Stimulated activated CD8-positive, alpha-beta memory T cell treated with anti-CD3 and anti-CD28 coated beads, Interleukin-15, amount 100 ng/mL, for 24 hours (primary cell): ENCODE measurements around the gene C15orf39.
"Not testable (repeated sequence)": the region's sequence is repeated elsewhere in the genome, so short reads cannot be mapped to it uniquely, and the experiment has no call there.

Source experiments
- DNase-seq: peaks from one replicate; pipeline ENCODE4 v3.0.0-alpha.2; 2020; ENCODE audit warnings: low read depth

C15orf39 gene

DNA sequence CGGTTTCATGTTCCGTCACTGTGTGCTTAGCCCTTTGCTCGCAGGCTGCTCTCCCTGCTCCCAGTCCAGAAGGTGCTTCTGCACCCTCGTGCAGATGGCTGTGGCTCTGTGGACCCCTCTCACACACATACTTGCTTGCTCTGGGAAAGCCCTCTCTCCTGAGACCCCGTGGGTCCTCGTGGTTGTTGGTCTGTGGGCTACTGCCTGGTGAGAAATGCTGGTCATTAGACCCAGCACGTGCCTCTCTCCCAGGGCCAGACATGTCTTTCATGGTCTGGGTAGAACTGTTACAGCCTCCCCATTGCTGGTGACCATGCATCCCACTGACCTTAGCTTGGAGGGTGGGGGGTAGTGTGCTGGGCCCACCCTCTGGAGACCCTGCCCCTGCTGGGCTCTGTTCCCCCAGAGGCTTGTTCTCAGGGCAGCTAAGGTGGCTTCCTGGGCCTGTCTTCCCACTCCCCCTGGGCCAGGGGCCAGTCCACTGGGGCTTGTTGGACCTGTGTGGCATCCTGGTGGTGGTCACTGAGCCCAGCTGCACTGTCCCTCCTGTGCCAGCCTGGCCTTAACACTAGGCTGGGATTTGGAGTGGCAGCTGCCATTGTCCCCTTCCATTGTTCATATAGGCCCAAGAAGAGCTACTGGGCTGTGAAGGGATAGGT lies 10.6 kb downstream of the C15orf39 start:
- DNase-seq, result no peak

DNA sequence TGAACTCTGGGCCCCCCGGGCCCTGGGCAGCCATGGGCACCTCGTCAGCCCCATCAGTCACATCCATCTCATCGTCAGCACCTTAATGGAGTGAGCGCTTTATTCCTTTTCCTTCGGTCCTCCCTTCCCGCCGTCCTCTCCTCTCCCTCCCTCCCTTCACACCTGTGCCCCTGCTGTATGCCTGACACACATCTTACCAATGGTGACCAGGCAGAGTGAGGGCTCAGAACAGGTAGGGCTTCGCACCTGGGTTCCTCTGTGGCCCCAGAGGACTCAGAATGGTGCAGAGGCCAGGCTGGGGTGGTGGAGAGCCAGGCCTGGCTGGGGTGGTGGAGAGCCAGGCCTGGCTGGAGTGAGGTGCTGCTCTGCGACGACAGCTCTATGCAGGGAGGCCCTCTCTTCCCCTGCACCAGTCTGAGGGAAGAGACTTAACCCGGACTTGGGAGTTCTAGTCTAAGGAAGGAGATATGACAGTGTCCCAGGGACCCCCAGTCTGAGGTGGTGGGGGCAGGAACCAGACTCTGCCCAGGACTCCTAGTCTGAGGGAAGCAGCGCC lies 11.6 kb downstream of the C15orf39 start:
- no peak for DNase-seq

DNA sequence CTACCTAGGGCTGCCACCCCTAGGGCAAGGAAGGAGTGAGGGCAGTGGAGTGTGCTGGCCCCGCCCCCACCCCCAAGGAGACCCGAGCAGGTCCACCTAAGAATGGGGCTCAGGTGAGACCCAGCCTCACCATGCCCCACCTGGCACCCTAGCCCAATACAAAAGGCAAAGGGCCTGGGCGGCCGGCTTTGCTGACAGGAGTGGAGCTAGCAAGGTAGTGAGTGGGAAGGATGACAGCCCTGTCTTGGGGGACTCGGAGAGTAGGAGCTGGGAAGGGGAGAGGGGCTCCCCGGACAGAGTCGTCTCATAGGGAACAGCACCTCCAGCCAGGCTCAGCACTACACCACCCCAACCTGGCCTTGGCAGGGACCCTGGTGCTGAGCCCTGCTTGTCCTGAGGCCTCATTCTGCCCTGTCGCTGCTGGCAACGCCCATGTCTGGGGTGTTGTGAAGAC lies 12.1 kb downstream of the C15orf39 start:
- DNase-seq, result no peak

- DNase-seq, result no peak
These were observed 12.8 kb downstream of the C15orf39 start for GRCh38 chr15:75214293-75215096.

DNA sequence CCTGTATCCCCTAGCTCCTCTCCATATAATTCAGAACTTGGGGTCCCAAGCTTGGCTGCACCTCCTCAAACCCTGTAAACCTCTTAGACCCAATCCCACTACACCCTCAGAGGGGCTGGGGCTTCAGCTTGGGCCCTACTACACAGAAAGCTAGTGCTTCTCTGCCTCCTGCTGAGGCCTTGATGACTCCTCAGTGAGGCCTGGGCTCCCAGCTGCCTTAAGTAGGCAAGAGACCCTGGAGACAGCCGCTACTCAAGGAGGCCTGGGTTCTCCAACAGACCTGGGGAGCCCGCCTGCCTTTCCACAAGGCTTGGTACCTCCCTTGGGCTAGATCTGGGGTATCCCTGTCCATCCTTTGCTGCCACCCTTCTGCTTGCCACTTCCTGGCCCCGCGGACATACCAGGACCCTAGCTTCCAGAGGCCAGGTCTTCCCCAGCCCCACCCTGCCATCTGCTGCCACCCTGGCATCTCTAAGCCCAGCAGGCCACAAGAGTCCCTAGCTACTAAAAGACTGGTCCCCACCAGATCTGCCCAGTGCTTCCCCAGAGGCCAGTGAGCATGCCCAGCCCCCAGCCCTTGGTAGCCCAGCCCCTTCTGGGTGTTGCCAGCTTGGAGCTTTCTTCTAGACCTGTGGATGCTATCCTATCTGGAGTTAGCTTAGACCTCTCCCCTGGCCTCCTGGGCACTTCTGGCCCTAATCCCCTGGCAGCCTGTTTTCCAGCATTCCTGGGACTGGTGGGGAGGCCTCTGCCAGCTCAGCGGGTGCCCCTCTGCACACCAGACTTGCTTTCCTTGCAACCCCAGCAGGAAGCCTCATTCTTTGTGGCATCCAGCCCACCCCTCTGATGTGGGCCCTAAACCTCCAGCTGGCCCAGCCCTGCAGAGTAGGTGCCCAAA lies 13.7 kb downstream of the C15orf39 start:
- DNase-seq, result no peak

DNA sequence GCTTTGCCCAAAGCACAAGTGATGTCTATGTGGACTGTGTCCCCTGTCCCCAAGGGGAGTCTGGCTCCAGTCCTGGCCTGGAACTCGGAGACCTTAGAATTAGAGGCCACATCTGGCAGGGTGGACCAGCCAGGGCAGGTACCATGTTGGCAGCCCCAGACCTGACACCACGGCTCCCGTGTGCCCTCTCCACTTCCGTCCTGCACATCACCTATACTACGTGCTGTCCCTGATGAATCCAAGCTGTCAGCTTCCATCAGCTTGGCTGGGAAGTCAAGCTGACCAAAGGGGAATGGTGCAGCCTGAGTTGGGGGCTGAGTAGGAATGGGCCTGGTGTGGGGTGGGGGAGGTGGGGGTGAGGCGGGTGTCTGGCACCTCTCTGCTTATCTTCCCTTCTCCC lies 15.3 kb downstream of the C15orf39 start:
- DNase-seq, result no peak

DNA sequence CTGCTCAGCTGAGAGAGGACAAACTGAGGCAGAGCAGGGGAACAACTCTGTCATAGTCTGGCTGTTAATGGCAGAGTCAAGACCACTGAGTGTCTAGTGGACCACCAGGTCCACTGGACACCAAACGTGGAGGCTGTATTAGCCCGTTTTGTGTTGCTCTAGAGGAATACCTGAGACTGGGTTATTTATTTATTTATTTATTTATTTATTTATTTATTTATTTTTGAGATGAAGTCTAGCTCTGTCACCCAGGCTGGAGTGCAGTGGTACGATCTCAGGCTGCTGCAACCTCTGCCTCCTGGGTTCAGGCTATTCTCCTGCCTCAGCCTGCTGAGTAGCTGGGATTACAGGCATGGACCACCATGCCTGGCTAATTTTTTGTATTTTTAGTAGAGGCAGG lies 15.9 kb downstream of the C15orf39 start:
- DNase-seq, result not testable (repeated sequence)

GRCh38 chr15:75219507-75219929 lies 17.8 kb downstream of the C15orf39 start:
- DNase-seq, result not testable (repeated sequence)

- no peak for DNase-seq
These were observed 22.0 kb downstream of the C15orf39 start for GRCh38 chr15:75223688-75224087.

- no peak for DNase-seq
These were observed 22.6 kb downstream of the C15orf39 start for GRCh38 chr15:75224281-75224680.

DNA sequence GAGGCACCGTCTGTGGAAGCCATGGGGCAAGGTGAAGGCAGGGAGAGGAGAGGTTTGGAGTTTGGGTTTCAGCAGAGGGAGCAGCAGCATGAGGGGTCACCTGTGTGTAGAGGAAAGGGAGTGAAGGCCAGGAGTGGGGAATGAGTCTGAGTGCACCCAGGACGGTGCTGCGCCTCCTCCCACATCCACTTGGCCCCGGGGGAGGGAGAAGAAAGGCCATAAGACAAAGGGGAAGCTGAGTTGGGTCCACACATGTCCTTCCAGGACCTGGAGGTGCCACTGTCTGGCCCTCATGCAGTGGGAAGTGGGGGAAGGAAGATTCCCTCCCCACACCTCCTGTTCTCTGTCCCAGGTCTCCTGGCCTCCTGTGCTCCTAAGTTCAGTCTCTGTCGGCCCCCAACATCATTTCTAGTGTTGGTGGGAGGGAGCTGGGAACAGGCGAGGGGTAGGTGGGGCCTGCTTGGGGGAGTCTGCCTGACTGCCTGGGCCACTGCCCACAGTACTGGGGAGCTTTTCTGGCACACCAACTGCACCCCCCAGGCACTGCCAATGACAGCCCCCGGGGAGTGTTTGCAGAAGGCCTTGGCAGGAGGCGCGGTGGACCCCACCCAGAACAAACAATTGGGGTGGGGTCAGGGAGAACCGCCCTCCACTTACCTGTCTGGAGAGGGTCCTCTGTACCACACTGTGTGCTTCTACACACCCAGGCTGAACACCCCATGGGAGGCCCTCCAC lies 23.6 kb downstream of the C15orf39 start:
- not testable (repeated sequence) for DNase-seq

DNA sequence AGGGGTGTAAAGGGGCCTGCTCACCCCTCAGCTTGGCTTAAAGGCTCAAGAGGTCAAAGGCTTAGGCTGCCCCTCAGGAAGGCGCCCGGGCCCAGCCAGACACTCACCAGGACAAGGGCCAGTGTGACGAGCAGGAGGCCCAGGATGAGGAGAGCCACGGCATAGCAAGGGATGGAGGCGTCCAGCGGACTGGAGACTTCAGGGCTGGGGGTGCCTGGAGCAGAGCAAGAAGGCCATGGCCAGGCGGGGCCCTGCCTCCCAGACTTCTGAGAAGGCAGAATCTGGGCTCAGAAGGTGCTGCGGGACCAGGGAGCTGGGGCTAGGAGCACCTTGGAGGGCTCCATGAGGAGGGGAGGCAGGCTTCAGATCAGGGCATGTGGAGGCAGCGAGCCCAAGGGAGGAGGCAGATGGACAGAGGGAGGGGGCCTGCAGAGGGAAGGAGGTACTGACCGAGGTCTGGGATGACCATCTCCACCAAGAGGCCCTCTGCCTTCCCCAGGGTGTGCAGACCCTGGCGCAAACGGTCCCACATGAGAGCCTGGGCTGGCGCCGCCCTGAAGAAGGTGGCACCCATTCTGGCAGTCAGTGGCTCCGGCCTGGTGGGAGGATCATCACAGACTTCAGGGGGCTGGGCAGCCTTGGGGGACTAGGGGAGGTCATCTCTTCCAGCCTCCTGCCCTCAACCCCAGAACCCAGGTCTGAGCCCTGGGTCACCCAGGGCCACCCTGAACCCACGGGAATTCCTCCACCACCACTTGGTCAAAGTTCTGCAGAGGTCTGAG lies 24.5 kb downstream of the C15orf39 start:
- DNase-seq, result no peak

- DNase-seq, result not testable (repeated sequence)
These were observed 25.4 kb downstream of the C15orf39 start for GRCh38 chr15:75227112-75227511.

- no peak for DNase-seq
These were observed 26.1 kb downstream of the C15orf39 start for GRCh38 chr15:75227663-75228280.

DNA sequence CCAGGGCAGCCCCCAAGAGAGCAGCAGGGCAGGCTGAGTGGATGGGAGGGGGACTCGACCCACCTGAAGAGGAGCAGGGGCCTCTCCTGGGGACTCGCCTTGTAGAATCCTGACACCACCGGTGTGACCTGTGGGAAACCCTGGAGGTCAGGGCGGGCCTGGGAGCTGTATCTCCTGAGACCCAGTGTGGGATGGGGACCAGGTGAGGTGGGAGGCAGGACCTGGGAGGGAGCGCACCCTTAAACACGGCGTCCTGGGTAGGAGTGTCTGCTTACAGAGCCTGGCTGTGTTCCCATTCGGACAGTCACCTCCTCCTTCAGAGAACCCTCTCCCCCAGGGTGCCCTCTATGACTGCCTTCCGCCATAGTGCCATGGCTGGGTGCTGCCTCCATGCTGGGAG lies 27.1 kb downstream of the C15orf39 start:
- no peak for DNase-seq

- DNase-seq, result no peak
These were observed 27.7 kb downstream of the C15orf39 start for GRCh38 chr15:75229191-75230015.

- DNase-seq, result no peak
These were observed 28.3 kb downstream of the C15orf39 start for GRCh38 chr15:75230016-75230343.

- DNase-seq, result no peak
These were observed 29.1 kb downstream of the C15orf39 start for GRCh38 chr15:75230551-75231371.
